SK-N-MC (cell line): ENCODE measurements around the gene CARD14.
"Not testable (repeated sequence)": the region's sequence is repeated elsewhere in the genome, so short reads cannot be mapped to it uniquely, and the experiment has no call there.

Experiments used
- DNase-seq: peaks from one replicate; pipeline ENCODE4 v3.0.0-alpha.2; 2011; ENCODE audit warnings: low read depth, low spot score
- H3K27ac ChIP-seq: fragments of 200-600 bp; sonication (generic); 2 replicates; pipeline ENCODE4 v1.5.1; 2016; ENCODE audit warnings: mixed run types
- H3K36me3 ChIP-seq: fragments of 200-600 bp; sonication (generic); 2 replicates; pipeline ENCODE4 v1.6.1; 2017; ENCODE audit warnings: antibody characterized with exemption, low read length, mixed read lengths; ENCODE audit not compliant: insufficient read depth
- H3K4me3 ChIP-seq: fragments of 200-600 bp; sonication (generic); 2 replicates; pipeline ENCODE4 v1.5.1; 2016
- H3K9ac ChIP-seq: fragments of 200-600 bp; sonication (generic); 2 replicates; pipeline ENCODE4 v1.8.0; 2017; ENCODE audit warnings: mixed run types, mixed read lengths; ENCODE audit not compliant: insufficient read length
- H3K9me3 ChIP-seq: fragments of 200-600 bp; sonication (generic); 2 replicates; pipeline ENCODE4 v1.6.1; 2017; ENCODE audit warnings: low read depth, mild to moderate bottlenecking, antibody characterized with exemption, low read length, moderate library complexity, mixed read lengths
- EZH2 ChIP-seq: fragments of 200-600 bp; sonication (generic); IDR thresholded peaks from one replicate; pipeline ENCODE4 v1.6.1; 2017; ENCODE audit warnings: antibody characterized with exemption
- FOXP2 ChIP-seq: optimal IDR thresholded peaks from 2 replicates; pipeline ENCODE3; 2011; ENCODE audit warnings: mild to moderate bottlenecking, moderate library complexity; ENCODE audit not compliant: insufficient read depth; ENCODE audit errors: extremely low read length, control extremely low read depth
- POLR2AphosphoS5 ChIP-seq: IDR thresholded peaks from 2 replicates; pipeline ENCODE4 v1.6.1; 2012; ENCODE audit warnings: mild to moderate bottlenecking, low read depth, low read length, borderline replicate concordance

Gene CARD14

DNA sequence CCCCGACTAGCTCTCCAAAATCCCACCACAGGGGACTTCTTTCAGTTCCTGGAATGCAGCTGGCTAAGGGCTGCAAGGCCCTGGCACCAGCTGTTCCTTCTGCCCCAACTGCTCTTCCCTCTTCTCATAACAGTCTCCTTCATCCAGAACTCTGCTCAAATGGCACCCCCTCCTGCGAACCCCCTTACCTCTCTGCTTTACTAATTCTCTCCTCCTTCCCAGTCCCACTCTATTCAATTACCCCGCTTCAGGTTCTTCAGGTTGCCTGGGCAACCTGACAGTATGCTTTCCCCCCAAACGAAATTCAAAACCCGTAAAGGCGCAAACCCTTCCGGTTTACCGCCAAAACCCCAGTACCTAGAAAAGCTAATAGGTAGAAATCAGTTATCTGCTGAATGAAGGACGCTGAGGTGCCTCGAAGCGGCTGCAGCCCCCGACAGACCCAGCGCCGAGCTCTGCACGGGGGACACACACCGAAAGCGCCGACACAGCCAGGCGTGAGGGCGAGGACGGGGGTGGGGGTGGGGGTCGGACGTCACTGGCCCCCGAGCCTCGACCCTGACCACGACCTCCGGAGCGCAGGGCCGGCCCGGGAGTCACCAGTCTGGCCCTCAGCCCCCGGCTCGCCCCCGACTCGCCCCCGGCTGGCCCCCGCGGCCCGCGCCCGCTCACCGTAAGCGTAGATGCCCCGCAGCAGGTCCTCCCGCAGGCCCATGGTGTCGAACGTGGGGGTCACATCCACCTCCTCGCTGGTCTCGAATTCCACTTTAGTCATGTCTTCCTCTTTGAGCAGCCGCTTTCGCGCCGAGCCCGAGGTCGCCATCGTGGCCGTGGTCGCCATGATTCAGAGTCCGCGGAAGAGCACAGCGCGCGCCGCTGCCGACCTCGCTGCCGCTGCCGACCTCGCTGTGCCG is 23.5 kb upstream of the CARD14 start:
- peak overlapping the region; percentile 31; the same call in 1 of the 2 replicates for H3K27ac ChIP-seq
- no peak for DNase-seq

DNA sequence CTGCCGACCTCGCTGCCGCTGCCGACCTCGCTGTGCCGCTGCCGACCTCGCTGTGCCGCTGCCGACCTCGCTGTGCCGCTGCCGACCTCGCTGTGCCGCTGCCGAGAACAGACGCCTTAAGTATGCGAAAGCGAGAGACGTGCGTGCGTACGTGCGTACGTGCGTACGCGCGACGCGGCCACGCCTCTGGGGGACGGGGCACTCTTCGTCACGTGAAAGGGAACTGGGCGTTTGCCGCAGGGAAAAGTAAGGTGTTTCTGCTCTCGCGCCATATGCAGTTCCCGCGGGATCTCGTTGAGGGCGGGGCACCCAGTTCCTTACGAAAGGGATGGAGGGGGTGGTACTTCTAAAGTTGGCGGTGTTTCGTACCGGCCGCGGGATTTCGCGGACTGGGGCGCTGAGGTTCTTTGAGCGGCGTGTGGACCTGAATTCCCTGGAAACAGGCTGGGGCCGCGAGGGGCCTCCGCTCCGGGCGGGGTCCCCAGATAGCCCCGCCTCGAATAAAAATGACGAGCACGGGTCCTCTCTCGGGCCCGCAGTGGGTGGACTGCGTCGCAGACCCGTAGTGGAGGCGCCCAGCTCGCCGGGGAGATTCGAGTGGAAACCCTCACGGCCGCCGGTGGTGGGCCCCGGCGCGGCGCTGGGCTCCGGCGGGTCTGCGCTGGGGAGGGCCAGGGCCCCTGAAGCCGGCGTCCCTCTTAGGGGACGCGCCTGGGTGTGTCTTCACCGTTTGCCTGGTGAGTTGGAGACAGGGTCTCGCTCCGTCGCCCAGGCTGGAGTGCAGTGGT is 22.6 kb upstream of the CARD14 start, which contains the start of gene EIF4A3:
Gene EIF4A3, minus strand, starts transcription at position 94 of the 788 bp plus-strand sequence. CDS start 167 bp downstream, outside the sequence.
- peak within 1 kb of the TSS; percentile 99 for H3K4me3 ChIP-seq
- no peak for TF ChIP-seq FOXP2
- peak; percentile 71; the same call in 1 of the 2 replicates for TF ChIP-seq POLR2AphosphoS5
- H3K36me3 ChIP-seq = peaks cover 31% of the 10 kb centered on the region
- peak within 1 kb of the TSS; percentile 98 for H3K9ac ChIP-seq
- no peaks in the 10 kb centered on the region for H3K9me3 ChIP-seq
- peak; percentile 98 for DNase-seq
- H3K27ac ChIP-seq = peak within 1 kb of the TSS; percentile 78; the same call in 1 of the 2 replicates

More for the DNA sequence above, 23.5 kb upstream of the CARD14 start:
- H3K36me3 ChIP-seq = peaks cover 40% of the 10 kb centered on the region
- H3K9ac ChIP-seq = peak overlapping the region; percentile 98
- H3K4me3 ChIP-seq = peak overlapping the region; percentile 99
- no peaks in the 10 kb centered on the region for H3K9me3 ChIP-seq
- TF ChIP-seq POLR2AphosphoS5 = no peak
- TF ChIP-seq EZH2 = no peak
- no peak for TF ChIP-seq FOXP2

DNA sequence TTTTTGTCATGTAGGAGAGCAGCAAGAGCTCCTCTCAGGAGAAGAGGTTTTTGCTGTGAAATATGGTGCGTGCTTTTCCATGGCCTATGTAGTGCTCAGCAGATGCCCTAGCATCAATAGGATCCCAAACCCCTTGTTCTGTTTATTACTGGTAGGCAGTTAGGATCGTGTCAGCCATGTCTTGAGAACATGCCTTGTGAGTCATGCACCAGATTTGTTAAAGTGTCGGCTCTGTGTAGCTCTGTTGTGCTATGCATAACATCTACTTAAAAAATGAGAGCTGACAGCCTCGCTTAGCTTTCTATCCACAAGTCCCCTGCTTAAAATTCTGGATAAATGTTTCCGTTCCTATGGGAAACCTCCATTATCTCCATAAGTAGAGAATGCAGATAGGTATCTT is 18.5 kb upstream of the CARD14 start:
- H3K9ac ChIP-seq = no peak overlapping the region
- no peak overlapping the region for H3K4me3 ChIP-seq
- no peak overlapping the region for H3K27ac ChIP-seq
- no peak for TF ChIP-seq EZH2
- TF ChIP-seq POLR2AphosphoS5 = no peak
- TF ChIP-seq FOXP2 = no peak
- no peaks in the 10 kb centered on the region for H3K9me3 ChIP-seq
- no peak for DNase-seq
- no peaks in the 10 kb centered on the region for H3K36me3 ChIP-seq

DNA sequence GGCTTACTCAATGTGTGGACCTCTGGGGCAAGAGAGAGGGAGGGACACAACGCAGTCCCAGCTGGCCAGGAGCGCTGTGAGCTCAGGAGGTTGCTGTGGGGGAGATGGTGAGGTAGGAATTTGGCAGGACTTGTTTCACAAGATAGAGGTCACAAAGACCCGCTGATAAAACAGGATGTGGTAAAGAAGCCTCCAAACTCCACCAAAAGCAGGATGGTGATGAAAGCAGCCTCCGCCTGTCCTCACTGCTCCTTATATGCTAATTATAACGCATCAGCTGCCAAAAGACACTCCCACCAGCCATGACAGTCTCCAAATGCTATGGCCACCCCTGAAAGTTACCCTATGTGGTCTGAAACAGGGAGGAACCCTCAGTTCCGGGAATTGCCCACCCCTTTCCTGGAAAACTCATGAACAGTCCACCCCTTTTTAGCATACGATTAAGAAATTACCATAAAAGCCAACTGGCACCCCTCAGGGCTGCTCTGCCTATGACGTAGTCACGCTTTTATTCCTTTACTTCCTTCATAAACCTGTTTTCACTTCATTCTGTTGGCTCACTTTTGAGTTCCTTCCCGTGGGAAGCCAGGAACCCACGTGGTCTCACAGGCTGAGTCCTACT is 17.6 kb upstream of the CARD14 start:
- Histone ChIP-seq H3K27ac (no peak overlapping the region), H3K36me3 (no peaks in the 10 kb centered on the region), H3K9ac (no peak overlapping the region), H3K9me3 (no peaks in the 10 kb centered on the region), H3K4me3 (no peak overlapping the region)
- DNase-seq = no peak
- TF ChIP-seq EZH2 (no peak), FOXP2 (no peak), POLR2AphosphoS5 (no peak)

DNA sequence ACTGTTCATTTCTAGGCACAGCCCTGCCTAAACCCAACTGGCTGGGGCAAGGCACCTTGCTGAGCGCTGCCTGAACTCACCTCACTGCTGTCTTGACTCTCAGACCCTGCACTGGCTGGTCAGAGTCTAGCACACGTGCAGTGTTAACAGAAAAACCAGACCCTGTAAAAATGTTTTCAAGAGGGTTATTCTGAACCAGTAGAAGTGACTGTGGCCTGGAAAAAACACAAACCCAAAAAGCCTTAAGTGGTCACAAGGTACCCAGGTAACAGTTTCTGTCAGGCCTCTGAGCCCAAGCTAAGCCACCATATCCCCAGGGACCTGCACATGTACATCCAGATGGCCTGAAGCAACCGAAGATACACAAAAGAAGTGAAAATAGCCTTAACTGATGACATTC is 16.8 kb upstream of the CARD14 start:
- no peaks in the 10 kb centered on the region for H3K36me3 ChIP-seq
- no peaks in the 10 kb centered on the region for H3K9me3 ChIP-seq
- H3K27ac ChIP-seq = no peak overlapping the region
- TF ChIP-seq EZH2 = no peak
- TF ChIP-seq FOXP2 = no peak
- TF ChIP-seq POLR2AphosphoS5 = no peak
- no peak overlapping the region for H3K9ac ChIP-seq
- H3K4me3 ChIP-seq = no peak overlapping the region
- no peak for DNase-seq

DNA sequence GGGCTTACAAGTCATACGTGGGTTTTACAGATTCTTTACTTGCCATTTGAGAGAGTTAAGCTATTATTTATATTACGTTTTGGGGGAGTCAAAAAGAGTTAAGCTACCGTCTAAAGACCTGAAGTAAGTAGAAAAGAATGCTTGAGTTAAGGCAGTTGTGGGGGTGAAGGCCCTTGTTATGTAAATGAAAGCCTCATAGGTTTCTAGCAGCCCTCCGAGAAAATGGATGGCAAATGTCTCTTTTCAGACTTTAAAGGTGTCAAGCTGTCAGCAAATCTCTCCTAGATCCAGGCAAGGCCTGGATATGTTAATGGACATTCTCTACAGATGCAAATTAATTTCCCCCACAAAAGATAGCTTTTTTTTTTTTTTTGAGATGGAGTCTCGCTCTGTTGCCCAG is 15.7 kb upstream of the CARD14 start:
- TF ChIP-seq POLR2AphosphoS5 = no peak
- no peak for TF ChIP-seq FOXP2
- TF ChIP-seq EZH2 = no peak
- no peak overlapping the region for H3K9ac ChIP-seq
- H3K36me3 ChIP-seq = no peaks in the 10 kb centered on the region
- no peak for DNase-seq
- no peak overlapping the region for H3K4me3 ChIP-seq
- H3K9me3 ChIP-seq = no peaks in the 10 kb centered on the region
- no peak overlapping the region for H3K27ac ChIP-seq

DNA sequence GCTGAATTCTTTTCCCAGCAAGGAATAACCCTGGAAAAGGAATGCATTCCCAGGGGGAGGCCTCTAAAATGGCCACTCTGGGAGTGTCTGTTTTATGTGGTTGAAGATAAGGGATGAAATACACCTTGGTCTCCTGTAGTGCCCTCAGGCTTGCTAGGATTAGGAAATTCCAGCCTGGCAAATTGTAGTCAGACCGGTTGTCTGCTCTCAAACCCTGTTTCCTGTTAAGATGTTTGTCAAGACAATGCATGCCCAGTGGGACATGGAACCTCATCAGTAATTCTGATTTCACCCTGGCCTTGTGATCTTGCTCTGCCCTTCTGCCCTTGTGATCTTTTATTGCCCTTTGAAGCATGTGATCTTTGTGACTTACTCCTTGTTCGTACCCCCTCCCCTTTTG is 14.2 kb upstream of the CARD14 start:
- not testable (repeated sequence) for H3K27ac ChIP-seq, H3K9ac ChIP-seq, H3K4me3 ChIP-seq, DNase-seq, H3K36me3 ChIP-seq, H3K9me3 ChIP-seq

DNA sequence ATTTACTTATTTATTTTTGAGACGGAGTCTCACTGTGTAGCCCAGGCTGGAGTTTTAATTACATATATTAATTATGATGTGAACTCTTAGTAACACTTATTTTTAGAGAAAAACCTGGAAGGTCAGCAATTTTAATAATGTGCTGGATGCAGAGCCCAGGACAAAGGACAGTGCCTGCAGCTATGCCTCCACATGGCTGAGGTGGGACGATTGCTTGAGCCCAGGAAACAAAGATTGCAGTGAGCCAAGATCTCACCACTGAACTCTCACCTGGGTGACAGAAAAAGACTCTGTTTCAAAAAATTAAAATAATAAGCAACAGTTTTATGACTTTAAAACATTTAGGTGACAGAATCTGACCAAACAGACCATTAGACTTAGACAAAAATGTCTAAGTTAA is 11.0 kb upstream of the CARD14 start:
- no peaks in the 10 kb centered on the region for H3K36me3 ChIP-seq
- DNase-seq = no peak
- H3K4me3 ChIP-seq = no peak overlapping the region
- H3K9me3 ChIP-seq = no peaks in the 10 kb centered on the region
- TF ChIP-seq EZH2 = no peak
- TF ChIP-seq POLR2AphosphoS5 = no peak
- TF ChIP-seq FOXP2 = no peak
- no peak overlapping the region for H3K27ac ChIP-seq
- H3K9ac ChIP-seq = no peak overlapping the region
